GM13977 (cell line): Measurements from ENCODE around the gene TBC1D20.
"Not testable (repeated sequence)": the region's sequence is repeated elsewhere in the genome, so short reads cannot be mapped to it uniquely, and the experiment has no call there.

Experiments used
- DNase-seq: peaks from one replicate; pipeline ENCODE4 v3.0.0; 2012; ENCODE audit warnings: low spot score
- CTCF ChIP-seq: IDR thresholded peaks from 2 replicates; pipeline ENCODE4 v1.5.1; 2012; ENCODE audit warnings: mild to moderate bottlenecking, control low read depth; ENCODE audit not compliant: insufficient read depth; ENCODE audit errors: extremely low read depth, missing control alignments
- in situ Hi-C: fragments of 300-500 bp; cut with MboI; formaldehyde crosslinking; loops from one replicate; pipeline ENCODE4 v1.12.0; 2022; ENCODE audit warnings: low sequenced_read_pairs, low pct_unique_long_range_greater_than_20kb, mixed read lengths, inconsistent platforms; ENCODE audit not compliant: unreplicated experiment

TBC1D20 gene

GRCh38 chr20:389220-389619 lies 73.1 kb downstream of the TBC1D20 start:
- TF ChIP-seq CTCF, result no peak
- in situ Hi-C loops, result no loop called here
- DNase-seq, result no peak

GRCh38 chr20:388034-388994 lies 74.0 kb downstream of the TBC1D20 start:
- in situ Hi-C loops, result no loop called here
- TF ChIP-seq CTCF, result no peak
- DNase-seq, result no peak

GRCh38 chr20:387520-387919 lies 74.8 kb downstream of the TBC1D20 start:
- DNase-seq, result no peak
- in situ Hi-C loops, result no loop called here
- TF ChIP-seq CTCF, result no peak

- DNase-seq, in situ Hi-C loops: not testable (repeated sequence)
Measured at GRCh38 chr20:386634-387033, 75.7 kb downstream of the TBC1D20 start.
